ENCODE results near the gene PCCA. TPM values are rescaled to one million over a fixed set of nuclear protein-coding genes. Genes with fewer than 3 reads are reported as not detected.

PCCA gene
- total RNA-seq, 2 donors from 2014 or later: 52.7 to 66.4 TPM

DNA sequence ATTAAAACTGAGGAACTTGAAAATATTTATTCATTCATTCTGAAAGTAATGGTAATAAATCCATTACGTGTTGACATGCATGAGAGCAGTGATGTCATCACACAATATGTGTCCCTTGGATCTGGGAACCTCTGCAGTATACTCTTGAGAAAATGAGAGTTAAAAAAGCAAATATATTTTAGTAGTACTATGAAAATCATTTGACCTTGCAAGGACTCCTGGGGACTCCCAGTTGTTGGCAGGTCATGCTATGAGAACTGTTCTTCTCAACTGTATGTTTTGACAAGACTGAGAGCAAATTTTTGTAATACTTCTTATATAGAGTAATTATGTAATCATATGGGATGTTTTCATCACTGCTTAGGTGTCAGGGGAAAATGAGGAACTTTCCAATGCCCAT lies 249.4 kb downstream of the PCCA start:
- no peaks in the 10 kb centered on the region for H3K9me3 ChIP-seq
- H3K36me3 ChIP-seq: no peaks in the 10 kb centered on the region
- H3K27me3 ChIP-seq (replicated peaks; ENCODE audit: insufficient read depth): no peaks in the 10 kb centered on the region
- TF ChIP-seq CTCF (IDR thresholded peaks at IDR 0.05): no peak
- no peak for TF ChIP-seq POLR2AphosphoS5 (IDR thresholded peaks at IDR 0.05)
- no peak for TF ChIP-seq POLR2A (IDR thresholded peaks at IDR 0.05)
- WGBS: 93% methylated on average over 1 of the region's 1 CpG
- no peak overlapping the region for H3K4me3 ChIP-seq
- intact Hi-C loops (cut with DNase I): no loop called here
- no peaks in the 10 kb centered on the region for H3K4me1 ChIP-seq (replicated peaks)
- H3K27ac ChIP-seq: no peak overlapping the region
- no peak for DNase-seq (ENCODE audit: low spot score)

DNA sequence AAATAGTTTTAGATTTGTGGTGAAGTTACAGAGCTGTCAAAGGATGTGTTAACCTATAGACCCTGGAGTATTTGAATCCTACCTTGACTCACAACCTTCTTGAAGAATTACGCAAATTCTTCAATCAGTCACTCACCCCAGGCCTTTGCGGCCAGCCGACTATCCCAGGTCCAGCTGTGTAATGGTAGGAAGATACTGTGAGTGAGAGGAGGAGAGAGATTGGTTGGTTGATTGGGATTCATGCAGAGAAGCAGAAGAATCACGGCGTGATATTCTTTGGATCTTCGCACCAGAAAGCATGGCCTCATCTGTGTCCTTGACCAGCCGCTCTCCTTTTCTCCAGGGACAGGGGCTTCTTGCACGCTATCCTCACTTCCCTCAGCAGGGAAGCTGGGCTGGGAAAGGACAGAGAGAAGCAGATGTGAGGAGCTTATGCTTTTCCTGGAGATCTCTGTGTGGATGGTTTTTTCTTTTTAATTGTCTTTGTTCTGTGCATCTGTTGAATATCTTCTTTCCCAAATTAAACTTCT lies 250.6 kb downstream of the PCCA start:
- no peak for DNase-seq (ENCODE audit: low spot score)
- no peaks in the 10 kb centered on the region for H3K4me1 ChIP-seq (replicated peaks)
- no peak overlapping the region for H3K27ac ChIP-seq
- no peak overlapping the region for H3K4me3 ChIP-seq
- H3K9me3 ChIP-seq: no peaks in the 10 kb centered on the region
- 95% methylated on average over 8 of the region's 8 CpGs for WGBS
- intact Hi-C loops (cut with DNase I): no loop called here
- H3K36me3 ChIP-seq: no peaks in the 10 kb centered on the region
- no peaks in the 10 kb centered on the region for H3K27me3 ChIP-seq (replicated peaks; ENCODE audit: insufficient read depth)
- TF ChIP-seq CTCF (IDR thresholded peaks at IDR 0.05): no peak
- TF ChIP-seq POLR2AphosphoS5 (IDR thresholded peaks at IDR 0.05): no peak
- TF ChIP-seq POLR2A (IDR thresholded peaks at IDR 0.05): no peak

GRCh38 chr13:100340865-100341264 lies 252.0 kb downstream of the PCCA start:
- H3K27me3 ChIP-seq (replicated peaks; ENCODE audit: insufficient read depth): no peaks in the 10 kb centered on the region
- WGBS: 94% methylated on average over 2 of the region's 2 CpGs
- H3K9me3 ChIP-seq: no peaks in the 10 kb centered on the region
- TF ChIP-seq POLR2AphosphoS5 (IDR thresholded peaks at IDR 0.05) (no peak), POLR2A (IDR thresholded peaks at IDR 0.05) (no peak), CTCF (IDR thresholded peaks at IDR 0.05) (no peak)
- DNase-seq (ENCODE audit: low spot score): no peak
- H3K27ac ChIP-seq: no peak overlapping the region
- no peak overlapping the region for H3K4me3 ChIP-seq
- H3K4me1 ChIP-seq (replicated peaks): no peaks in the 10 kb centered on the region
- H3K36me3 ChIP-seq: no peaks in the 10 kb centered on the region
- intact Hi-C loops (cut with DNase I): no loop called here

DNA sequence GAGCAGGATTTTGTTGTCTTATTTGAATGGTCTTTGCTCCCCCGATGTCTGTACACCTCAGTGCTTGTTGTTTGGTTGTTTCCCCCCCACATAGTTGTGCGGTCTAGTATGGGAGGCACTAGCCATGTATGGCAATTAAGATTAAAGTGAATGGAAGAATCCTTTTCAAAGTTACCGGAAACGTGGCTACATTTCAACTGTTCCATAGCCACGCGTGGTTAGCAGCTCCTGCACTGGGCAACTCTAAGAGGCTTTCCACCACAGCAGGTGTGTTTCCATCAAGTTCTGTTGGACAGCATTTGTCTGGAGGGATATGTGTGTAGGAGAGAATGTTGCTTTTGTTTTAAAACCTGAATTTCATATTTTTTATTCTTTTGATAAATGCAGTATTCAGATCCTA lies 252.4 kb downstream of the PCCA start:
- WGBS: 90% methylated on average over 6 of the region's 6 CpGs
- Histone ChIP-seq H3K9me3 (no peaks in the 10 kb centered on the region), H3K4me3 (no peak overlapping the region), H3K4me1 (replicated peaks) (no peaks in the 10 kb centered on the region), H3K27me3 (replicated peaks; ENCODE audit: insufficient read depth) (no peaks in the 10 kb centered on the region), H3K27ac (no peak overlapping the region), H3K36me3 (no peaks in the 10 kb centered on the region)
- intact Hi-C loops (cut with DNase I): no loop called here
- no peak for TF ChIP-seq POLR2AphosphoS5 (IDR thresholded peaks at IDR 0.05)
- TF ChIP-seq POLR2A (IDR thresholded peaks at IDR 0.05): no peak
- TF ChIP-seq CTCF (IDR thresholded peaks at IDR 0.05): no peak
- DNase-seq (ENCODE audit: low spot score): no peak

GRCh38 chr13:100344544-100344943 lies 255.7 kb downstream of the PCCA start:
- intact Hi-C loops (cut with DNase I): no loop called here
- H3K9me3 ChIP-seq: no peaks in the 10 kb centered on the region
- H3K4me1 ChIP-seq (replicated peaks): no peaks in the 10 kb centered on the region
- H3K4me3 ChIP-seq: no peak overlapping the region
- no peaks in the 10 kb centered on the region for H3K27me3 ChIP-seq (replicated peaks; ENCODE audit: insufficient read depth)
- no peak overlapping the region for H3K27ac ChIP-seq
- no peak for DNase-seq (ENCODE audit: low spot score)
- TF ChIP-seq POLR2A (IDR thresholded peaks at IDR 0.05) (no peak), POLR2AphosphoS5 (IDR thresholded peaks at IDR 0.05) (no peak), CTCF (IDR thresholded peaks at IDR 0.05) (no peak)
- 67% methylated on average over 4 of the region's 4 CpGs for WGBS
- no peaks in the 10 kb centered on the region for H3K36me3 ChIP-seq

All from prostate gland (tissue), 2 donors.